Muscle of back (tissue), 11 donors: ENCODE measurements around the gene SHISA6. TPM values are rescaled to one million over a fixed set of nuclear protein-coding genes. Genes with fewer than 3 reads are reported as not detected.
A peak's percentile ranks its signal among the peaks of the same experiment; 100 is the strongest.

Source experiments
- DNase-seq, 3 donors: peaks; one replicate each; pipeline versions ENCODE4 v3.0.0 to v3.0.0-alpha.2; 2013
- polyA plus RNA-seq, 10 donors: library from polyadenylated mRNA; unstranded; fragments of 120-200 nt; gene quantifications; one replicate each; pipeline ENCODE4 v1.2.1, GENCODE V29; 2013; ENCODE audit not compliant: insufficient read length in 10 of 10

The SHISA6 gene
- polyA plus RNA-seq, 10 donors, result 8.0 to 16.8 (median 11.8) TPM

DNA sequence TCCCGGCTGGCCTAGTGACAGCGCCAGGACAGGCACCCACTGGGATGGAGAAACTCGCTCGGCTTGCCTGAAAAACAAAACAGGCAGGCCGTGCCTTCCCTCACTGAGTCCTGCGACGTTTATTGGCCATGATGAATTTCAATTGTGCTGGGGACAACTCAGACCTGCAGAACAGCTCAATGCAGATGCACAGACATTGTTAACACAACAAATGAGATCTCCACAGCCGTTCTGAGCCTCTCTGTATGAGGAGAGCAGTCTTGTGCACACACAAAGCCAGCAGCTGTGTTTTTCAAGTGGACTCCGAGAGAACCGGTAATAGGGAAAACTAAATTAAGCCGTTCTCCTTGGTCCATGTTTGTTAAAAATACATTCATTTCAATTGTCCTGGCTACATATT, 15.9 kb downstream of the SHISA6 start:
- DNase-seq, result no peak

DNA sequence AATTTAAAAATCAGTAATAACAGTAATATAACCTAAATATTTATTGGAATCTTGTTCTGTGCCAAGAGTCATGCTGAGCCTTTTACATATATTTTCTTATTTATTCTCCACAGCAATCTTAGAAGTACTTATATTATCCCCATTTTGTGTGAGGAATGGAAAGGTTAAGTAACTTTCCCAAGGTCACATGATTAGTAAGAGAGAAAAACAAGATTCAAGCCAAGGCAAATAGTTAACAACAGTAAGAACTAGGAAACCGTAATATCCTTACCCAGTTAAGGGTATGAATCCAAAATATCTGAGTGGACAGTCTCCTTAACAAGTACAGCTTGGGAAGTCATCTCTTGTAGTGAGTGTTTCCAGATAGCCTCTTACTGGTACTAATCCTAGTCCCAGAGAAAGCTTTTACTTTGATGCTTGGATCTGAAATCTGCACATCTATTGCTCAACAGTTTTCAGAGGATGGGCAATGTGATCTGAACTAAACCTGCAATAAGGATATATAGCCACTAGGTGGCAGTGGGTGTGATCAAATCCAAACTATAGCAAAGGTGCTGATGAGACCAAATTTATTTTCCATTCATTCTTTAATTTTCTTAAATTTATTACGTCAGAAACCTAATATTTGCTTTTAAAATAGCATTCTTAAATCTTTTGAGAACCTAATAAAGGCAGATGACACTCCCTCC, 23.3 kb downstream of the SHISA6 start:
- no peak for DNase-seq

DNA sequence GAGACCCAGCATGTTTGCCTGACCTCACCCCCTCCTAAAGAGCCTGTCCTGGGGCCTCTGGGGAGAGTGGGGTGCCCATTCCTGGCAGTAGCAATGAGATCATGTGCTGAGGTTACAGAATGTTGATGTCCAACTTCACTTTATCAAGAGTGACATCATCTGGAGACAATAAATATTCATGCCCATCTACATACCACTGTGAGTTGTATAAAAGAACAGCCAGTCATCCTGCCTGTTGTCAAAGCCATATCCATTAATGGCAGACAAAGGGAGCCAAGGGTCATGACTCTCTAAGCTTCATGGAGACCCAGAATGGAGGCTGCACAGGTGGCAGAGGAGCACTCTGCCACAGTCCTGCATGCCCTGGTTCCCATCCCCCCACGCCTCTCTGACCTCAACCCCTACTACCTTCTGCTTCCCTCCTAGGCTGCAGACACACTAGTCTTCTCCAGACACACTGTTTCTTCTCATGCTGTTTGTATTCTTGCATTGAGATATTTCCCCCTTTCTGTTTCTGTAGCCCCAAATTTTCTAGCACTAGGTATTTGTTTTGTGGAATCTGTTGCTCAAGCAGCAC, 27.1 kb downstream of the SHISA6 start:
- DNase-seq, result no peak

DNA sequence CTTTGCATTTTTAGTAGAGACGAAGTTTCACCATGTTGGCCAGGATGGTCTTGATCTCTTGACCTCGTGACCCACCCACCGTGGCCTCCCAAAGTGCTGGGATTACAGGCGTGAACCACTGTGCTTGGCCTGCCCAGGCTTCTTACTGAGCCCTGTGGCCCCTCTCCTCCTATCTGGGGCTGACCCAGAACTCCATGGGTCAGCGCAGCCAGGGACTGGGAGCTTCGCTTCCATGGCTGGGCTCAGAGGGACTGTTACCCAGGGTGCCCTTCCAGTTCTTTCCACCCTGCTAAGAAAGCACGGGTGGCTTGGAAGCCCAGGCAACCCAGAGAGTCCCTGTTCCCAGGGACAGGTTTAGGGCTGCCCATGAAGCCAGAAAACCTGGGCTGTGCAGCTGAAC, 28.2 kb downstream of the SHISA6 start:
- DNase-seq, result no peak

DNA sequence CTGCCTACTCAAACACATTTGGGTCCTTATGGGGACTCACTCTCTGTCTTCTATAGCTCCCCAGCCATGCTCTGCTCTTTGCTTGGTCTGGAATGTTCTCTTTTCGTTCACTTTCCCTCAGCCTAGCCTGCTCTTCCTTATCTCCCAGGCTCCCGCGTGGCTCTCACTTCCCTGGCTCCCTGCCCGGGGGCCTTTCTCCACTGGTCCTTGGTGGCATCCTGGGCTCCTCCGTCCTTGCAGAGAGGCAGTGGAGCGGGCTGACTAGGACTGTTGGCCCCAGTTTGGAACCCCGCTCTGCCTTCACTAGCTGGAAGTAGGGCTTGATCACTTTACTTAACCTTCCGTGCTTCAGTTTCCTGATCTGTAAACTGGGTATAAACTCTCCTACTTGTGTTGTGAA, 31.2 kb downstream of the SHISA6 start:
- no peak for DNase-seq

DNA sequence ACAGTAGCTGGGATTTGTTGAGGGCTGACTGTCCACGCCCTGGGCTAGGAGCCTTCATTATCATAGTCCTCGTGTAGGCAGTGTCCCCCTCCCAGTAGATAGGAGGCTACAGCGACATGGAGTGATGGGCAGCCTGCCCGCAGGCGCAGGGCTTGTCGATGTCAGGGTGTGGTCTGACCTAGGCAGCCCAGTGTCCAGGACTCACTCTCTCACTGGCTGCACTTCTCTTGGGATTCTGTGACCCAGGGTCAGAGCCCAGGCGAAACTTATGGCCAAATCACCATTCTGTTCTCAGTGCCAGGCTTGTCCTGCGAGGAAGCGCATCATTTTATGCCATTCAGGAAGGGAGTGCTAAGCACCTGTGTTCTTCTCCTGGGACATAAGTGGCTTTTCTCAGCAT, 32.6 kb downstream of the SHISA6 start:
- no peak for DNase-seq

GRCh38 chr17:11274106-11274505, 33.1 kb downstream of the SHISA6 start:
- DNase-seq, result no peak

GRCh38 chr17:11276486-11276885, 35.5 kb downstream of the SHISA6 start:
- DNase-seq, result no peak

GRCh38 chr17:11278186-11278991, 37.4 kb downstream of the SHISA6 start:
- DNase-seq, result no peak

- DNase-seq, result no peak
Measured at GRCh38 chr17:11278992-11279270, 37.9 kb downstream of the SHISA6 start.

DNA sequence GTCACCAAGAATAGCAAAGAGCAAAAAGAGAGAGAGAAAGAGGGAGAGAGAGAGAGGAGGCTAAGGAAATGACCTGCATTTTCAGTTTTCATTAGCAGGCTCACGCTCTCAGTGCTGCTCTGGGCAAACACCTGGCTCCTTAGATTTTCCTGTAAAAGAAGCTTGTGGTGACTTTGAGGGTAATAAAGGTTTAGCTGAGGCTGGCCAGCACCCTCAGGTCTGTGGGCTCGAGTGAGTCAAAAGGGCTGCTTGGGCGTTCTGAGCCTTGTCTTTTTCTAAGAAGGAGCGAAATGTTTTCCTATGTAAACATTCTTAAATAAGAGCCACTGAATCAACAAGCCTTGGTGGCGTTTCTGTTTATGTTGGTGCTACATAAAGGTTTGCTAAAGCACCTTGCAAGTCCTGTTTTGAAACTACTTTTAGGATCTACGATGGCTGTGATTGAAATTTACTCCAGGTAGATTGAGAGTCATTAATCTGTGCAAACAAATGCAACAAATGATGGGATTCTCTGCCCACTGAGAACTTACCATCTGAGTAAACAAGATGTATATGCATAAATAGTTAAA, 38.8 kb downstream of the SHISA6 start:
- no peak for DNase-seq

DNA sequence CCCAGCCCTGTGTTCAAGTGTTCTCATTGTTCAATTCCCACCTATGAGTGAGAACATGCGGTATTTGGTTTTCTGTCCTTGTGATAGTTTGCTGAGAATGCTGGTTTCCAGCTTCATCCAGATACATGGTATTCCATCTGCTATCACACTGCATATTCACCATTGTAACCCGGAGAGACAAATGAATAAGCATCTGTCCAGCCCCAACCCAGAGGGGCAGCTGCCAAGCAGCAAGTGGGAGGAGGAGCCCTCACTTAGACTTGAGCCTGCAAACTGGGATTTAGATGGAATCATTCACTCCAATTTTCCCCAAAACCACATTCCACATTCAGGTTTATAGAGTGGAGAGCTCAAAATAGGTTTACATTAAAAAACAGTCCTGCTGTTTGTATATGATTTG, 41.6 kb downstream of the SHISA6 start:
- DNase-seq, result no peak

DNA sequence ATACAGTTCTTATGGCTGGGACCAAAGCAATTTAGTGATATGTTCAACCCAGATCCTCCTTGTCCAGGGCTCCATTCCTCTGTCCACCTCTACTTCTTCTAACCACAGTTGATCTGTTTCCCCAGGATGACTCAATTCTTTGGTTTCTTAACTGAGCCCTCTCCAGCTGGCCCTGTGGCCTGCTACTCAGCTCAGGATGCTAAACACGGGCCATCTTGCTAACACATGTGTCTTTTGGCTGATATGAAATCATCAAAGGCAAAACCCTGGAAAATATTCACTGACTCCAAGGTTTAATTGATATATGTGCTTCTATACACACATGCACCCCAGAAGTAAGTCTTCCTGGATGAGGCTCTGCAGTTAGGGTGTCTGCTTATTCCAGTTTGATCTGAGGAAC, 43.8 kb downstream of the SHISA6 start:
- peak in 1 of 3 donors; percentile 34 for DNase-seq

- no peak for DNase-seq
Measured at GRCh38 chr17:11285946-11286345, 44.9 kb downstream of the SHISA6 start.

DNA sequence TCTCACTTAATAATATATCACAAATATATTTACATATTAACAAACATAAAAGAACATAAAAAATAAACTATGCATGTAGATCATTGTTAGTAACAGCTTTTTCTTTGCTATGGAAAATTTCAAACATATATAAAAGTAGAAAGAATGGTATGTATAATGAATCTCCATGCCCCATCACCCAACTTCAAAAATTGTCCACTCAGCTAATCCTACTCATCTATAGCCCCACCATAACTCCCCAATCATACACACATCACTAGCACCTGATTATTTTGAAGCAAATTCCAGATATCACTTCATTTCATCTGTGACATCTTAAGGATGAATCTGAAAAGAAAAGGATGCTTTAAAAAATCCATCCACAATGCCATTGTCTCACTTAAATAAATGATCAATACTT, 46.8 kb downstream of the SHISA6 start:
- no peak for DNase-seq

- no peak for DNase-seq
Measured at GRCh38 chr17:11290814-11291213, 49.8 kb downstream of the SHISA6 start.

GRCh38 chr17:11292491-11292890, 51.5 kb downstream of the SHISA6 start:
- no peak for DNase-seq

- no peak for DNase-seq
Measured at GRCh38 chr17:11293480-11293879, 52.5 kb downstream of the SHISA6 start.

- DNase-seq, result no peak
Measured at GRCh38 chr17:11294826-11295225, 53.8 kb downstream of the SHISA6 start.

GRCh38 chr17:11296994-11297393, 56.0 kb downstream of the SHISA6 start:
- no peak for DNase-seq

DNA sequence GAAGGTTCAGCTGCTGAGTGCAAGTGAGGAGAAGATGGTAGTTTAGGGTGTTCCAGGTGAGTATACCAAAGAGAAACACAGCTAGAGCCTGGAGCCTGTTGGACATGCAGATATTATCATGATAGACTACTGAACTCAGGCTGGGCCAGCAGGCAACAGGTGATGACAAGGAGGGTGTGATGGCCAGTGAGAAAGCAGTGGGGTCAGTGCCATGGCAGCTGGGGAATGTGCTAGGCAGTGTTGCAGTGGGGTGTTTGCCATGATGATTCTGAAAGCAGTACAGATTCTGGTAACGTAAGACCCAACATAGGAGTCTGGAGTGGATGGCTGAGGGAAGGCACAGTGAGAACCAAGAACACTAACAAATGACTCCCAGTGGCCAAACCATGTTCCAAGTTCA, 57.4 kb downstream of the SHISA6 start:
- no peak for DNase-seq

GRCh38 chr17:11300201-11300600, 59.2 kb downstream of the SHISA6 start:
- DNase-seq, result no peak

- DNase-seq, result peak in 1 of 3 donors; percentile 15
Measured at GRCh38 chr17:11300738-11301137, 59.7 kb downstream of the SHISA6 start.
